Caco-2 (cell line): ENCODE data around the gene FBXO47. TPM values are rescaled to one million over a fixed set of nuclear protein-coding genes. Genes with fewer than 3 reads are reported as not detected.

Experiments
- BruUV-seq: library from RNA; stranded (reverse); fragments of 400-500 nt; replicated peaks from 2 replicates; lab custom pipeline; 2021; lab: Mats Ljungman, UMichigan
- CTCF ChIA-PET: fragments of 300-600 bp; sonication (Branson Sonifier 250); formaldehyde crosslinking; loops from one replicate; lab custom pipeline; 2022; ENCODE audit warnings: antibody characterized with exemption; lab: Charles Lee
- POLR2A ChIA-PET: fragments of 300-600 bp; sonication (Branson Sonifier 250); formaldehyde crosslinking; loops from one replicate; lab custom pipeline; 2022; ENCODE audit warnings: antibody characterized with exemption; lab: Charles Lee
- DNase-seq, 2 experiments: peaks; one replicate each; pipeline versions ENCODE4 v3.0.0 to v3.0.0-alpha.2; 2020 to 2022
- H3K27me3 ChIP-seq: replicated peaks from 2 replicates; pipeline ENCODE4 v1.6.0; 2011; ENCODE audit warnings: low read length; ENCODE audit not compliant: control insufficient read depth, insufficient read depth
- H3K36me3 ChIP-seq: 2 replicates; pipeline ENCODE4 v1.5.1; 2011; ENCODE audit warnings: low read length; ENCODE audit not compliant: control insufficient read depth, insufficient read depth
- H3K4me1 ChIP-seq: fragments of 250-450 bp; sonication (Bioruptor Pico); 2 replicates; pipeline ENCODE4 v1.5.1; 2020; ENCODE audit warnings: mild to moderate bottlenecking
- H3K4me3 ChIP-seq: 2 replicates; pipeline ENCODE4 v1.5.1; 2011; ENCODE audit warnings: low read depth, mild to moderate bottlenecking, control low read depth, low read length
- H3K9me3 ChIP-seq: fragments of 250-450 bp; sonication (Bioruptor Pico); 2 replicates; pipeline ENCODE4 v1.5.1; 2020; ENCODE audit warnings: mild to moderate bottlenecking, moderate library complexity
- H3K27ac Mint-ChIP-seq: one replicate; pipeline ENCODE4 v1.8.0; 2022; ENCODE audit warnings: mixed read lengths; ENCODE audit not compliant: unreplicated experiment
- H3K27me3 Mint-ChIP-seq: one replicate; pipeline ENCODE4 v1.8.0; 2022; ENCODE audit warnings: mixed read lengths; ENCODE audit not compliant: insufficient read depth, unreplicated experiment
- H3K36me3 Mint-ChIP-seq: one replicate; pipeline ENCODE4 v1.8.0; 2022; ENCODE audit warnings: mild to moderate bottlenecking, mixed read lengths; ENCODE audit not compliant: insufficient read depth, unreplicated experiment
- H3K4me1 Mint-ChIP-seq: one replicate; pipeline ENCODE4 v1.8.0; 2022; ENCODE audit warnings: low read depth, mixed read lengths; ENCODE audit not compliant: unreplicated experiment
- H3K4me3 Mint-ChIP-seq: one replicate; pipeline ENCODE4 v1.8.0; 2022; ENCODE audit warnings: mild to moderate bottlenecking, moderate library complexity, mixed read lengths; ENCODE audit not compliant: unreplicated experiment
- H3K9me3 Mint-ChIP-seq: one replicate; pipeline ENCODE4 v1.8.0; 2022; ENCODE audit warnings: mixed read lengths; ENCODE audit not compliant: unreplicated experiment
- intact Hi-C: fragments of 100-400 bp; cut with micrococcal nuclease; formaldehyde crosslinking; loops from one replicate; pipeline ENCODE4 v1.10.0; 2022; ENCODE audit not compliant: unreplicated experiment
- total RNA-seq: library from RNA; stranded (reverse); gene quantifications from 2 replicates; pipeline ENCODE4 v1.2.3, GENCODE V29; 2022
- TF ChIP-seq, protein P1 (sequence below), 2 experiments: fragments of 200-600 bp in 1 of 2; IDR thresholded peaks; 1 replicate in 1 of 2; 2 replicates in 1 of 2; pipeline versions ENCODE4 v1.5.1 to v1.8.0; 2011 to 2022; ENCODE audit warnings: antibody characterized with exemption in 1 of 2, control low read depth in 1 of 2, inconsistent platforms in 1 of 2, low read depth in 1 of 2, low read length in 1 of 2, mild to moderate bottlenecking in 1 of 2, moderate library complexity in 1 of 2; ENCODE audit not compliant: insufficient read depth in 1 of 2, severe bottlenecking in 1 of 2, unreplicated experiment in 1 of 2

FBXO47 gene
- total RNA-seq, 1 experiment from 2014 or later = not detected

DNA sequence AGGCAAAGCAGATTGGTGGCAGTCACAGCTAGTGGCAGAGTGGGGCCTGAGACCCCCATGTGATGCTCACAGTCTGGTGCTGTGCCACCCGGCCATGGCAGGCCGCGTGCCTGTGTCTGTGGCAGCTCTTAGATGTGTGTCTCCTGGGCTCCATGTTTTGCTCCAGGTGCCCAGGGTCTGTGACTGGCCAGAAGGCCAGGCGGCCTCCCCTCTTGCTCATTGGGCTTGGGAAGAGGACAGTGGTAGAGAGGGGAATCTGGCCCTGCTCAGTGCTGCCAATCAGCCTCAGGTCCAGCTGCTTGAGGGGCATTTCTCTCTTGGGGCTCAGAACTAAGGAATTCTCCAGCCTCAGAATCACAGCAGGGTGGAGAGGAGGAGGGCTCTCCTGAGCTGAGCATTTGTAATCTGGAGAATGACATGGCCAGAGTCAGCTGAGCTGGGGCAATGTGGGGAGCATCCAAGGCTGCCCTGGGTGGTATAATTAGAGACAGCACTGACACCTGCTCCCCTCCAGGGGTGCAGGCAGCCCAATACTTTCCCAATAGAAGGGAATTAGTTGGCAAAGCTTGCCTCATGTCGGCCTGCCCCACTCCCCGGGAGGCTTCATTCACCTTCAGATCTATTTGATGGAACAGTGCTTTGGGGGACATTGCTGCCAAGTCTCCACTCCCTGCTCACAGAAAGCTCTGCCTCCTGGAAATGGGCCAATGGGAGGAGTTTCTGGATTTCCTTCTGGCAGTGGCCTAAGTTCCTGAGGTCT lies 44.5 kb downstream of the FBXO47 start:
- Mint-ChIP-seq H3K4me3 (no peak overlapping the region), H3K27me3 (no peaks in the 10 kb centered on the region), H3K4me1 (no peaks in the 10 kb centered on the region), H3K36me3 (peaks cover 27% of the 10 kb centered on the region), H3K27ac (no peak overlapping the region), H3K9me3 (no peaks in the 10 kb centered on the region)
- H3K36me3 ChIP-seq = peaks cover 2% of the 10 kb centered on the region
- BruUV-seq = no TSS peak
- POLR2A ChIA-PET = no interaction called here
- H3K9me3 ChIP-seq = no peaks in the 10 kb centered on the region
- CTCF ChIA-PET = no interaction called here
- no peak for DNase-seq
- no peaks in the 10 kb centered on the region for H3K4me1 ChIP-seq
- intact Hi-C loops = loop anchor here (5.0 kb wide), 1 partner anchor 50 kb away; the partner anchor contains the start of gene LASP1
- no peaks in the 10 kb centered on the region for H3K27me3 ChIP-seq
- no peak overlapping the region for H3K4me3 ChIP-seq
- TF ChIP-seq, protein P1, sequence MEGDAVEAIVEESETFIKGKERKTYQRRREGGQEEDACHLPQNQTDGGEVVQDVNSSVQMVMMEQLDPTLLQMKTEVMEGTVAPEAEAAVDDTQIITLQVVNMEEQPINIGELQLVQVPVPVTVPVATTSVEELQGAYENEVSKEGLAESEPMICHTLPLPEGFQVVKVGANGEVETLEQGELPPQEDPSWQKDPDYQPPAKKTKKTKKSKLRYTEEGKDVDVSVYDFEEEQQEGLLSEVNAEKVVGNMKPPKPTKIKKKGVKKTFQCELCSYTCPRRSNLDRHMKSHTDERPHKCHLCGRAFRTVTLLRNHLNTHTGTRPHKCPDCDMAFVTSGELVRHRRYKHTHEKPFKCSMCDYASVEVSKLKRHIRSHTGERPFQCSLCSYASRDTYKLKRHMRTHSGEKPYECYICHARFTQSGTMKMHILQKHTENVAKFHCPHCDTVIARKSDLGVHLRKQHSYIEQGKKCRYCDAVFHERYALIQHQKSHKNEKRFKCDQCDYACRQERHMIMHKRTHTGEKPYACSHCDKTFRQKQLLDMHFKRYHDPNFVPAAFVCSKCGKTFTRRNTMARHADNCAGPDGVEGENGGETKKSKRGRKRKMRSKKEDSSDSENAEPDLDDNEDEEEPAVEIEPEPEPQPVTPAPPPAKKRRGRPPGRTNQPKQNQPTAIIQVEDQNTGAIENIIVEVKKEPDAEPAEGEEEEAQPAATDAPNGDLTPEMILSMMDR (IDR thresholded peaks at IDR 0.05; ENCODE audit: insufficient read depth in 1 of 2, low read depth in 1 of 2, low read length in 1 of 2, severe bottlenecking in 1 of 2, unreplicated experiment in 1 of 2) = no peak

DNA sequence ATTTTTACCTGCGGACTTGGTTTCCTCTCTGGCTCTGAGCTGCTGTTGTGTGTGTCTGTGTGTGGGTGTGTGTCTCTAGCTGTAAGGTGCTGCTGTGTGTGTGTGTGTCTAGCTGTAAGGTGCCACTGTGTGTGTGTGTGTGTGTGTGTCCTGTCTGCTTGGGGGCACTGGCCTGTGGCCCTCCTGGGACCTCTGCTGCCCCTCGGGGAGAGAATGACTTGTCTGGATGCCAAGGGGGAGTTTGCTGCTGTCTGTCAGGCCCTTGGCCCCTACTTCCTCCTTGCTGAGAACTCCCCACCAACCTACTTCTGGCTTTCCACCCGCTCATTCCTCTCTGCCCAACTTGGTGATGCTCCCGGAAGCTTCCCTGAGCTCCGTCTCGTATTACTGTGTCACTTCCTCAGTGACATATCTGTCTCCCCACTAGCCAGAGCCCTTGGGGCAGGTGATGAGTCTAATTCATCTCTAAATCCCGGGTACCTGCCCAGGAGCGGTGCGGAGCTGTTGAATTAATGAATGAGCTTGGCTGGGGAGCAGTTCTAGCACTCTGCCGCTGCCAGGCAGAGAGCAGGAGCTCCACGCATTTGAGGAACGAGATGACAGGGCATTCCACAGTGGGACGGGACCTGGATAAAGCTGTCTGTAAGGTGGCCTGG lies 45.3 kb downstream of the FBXO47 start:
- TF ChIP-seq, protein P1 (IDR thresholded peaks at IDR 0.05; ENCODE audit: insufficient read depth in 1 of 2, low read depth in 1 of 2, low read length in 1 of 2, severe bottlenecking in 1 of 2, unreplicated experiment in 1 of 2) = no peak
- H3K27me3 Mint-ChIP-seq = no peaks in the 10 kb centered on the region
- Histone ChIP-seq H3K9me3 (no peaks in the 10 kb centered on the region), H3K4me1 (no peaks in the 10 kb centered on the region), H3K27me3 (no peaks in the 10 kb centered on the region), H3K36me3 (peaks cover 2% of the 10 kb centered on the region), H3K4me3 (no peak overlapping the region)
- POLR2A ChIA-PET = no interaction called here
- CTCF ChIA-PET = interaction anchor here (0.5 kb wide), 1 partner anchor 57 kb away, joined by 4 read pairs; no protein-coding TSS in a partner anchor
- H3K4me3 Mint-ChIP-seq = no peak overlapping the region
- intact Hi-C loops = loop anchor here (5.0 kb wide), 1 partner anchor 50 kb away; the partner anchor contains the start of gene LASP1
- H3K36me3 Mint-ChIP-seq = peaks cover 34% of the 10 kb centered on the region
- no peaks in the 10 kb centered on the region for H3K4me1 Mint-ChIP-seq
- DNase-seq = no peak
- peak overlapping the region; percentile 8 for H3K27ac Mint-ChIP-seq
- BruUV-seq = no TSS peak
- no peaks in the 10 kb centered on the region for H3K9me3 Mint-ChIP-seq

DNA sequence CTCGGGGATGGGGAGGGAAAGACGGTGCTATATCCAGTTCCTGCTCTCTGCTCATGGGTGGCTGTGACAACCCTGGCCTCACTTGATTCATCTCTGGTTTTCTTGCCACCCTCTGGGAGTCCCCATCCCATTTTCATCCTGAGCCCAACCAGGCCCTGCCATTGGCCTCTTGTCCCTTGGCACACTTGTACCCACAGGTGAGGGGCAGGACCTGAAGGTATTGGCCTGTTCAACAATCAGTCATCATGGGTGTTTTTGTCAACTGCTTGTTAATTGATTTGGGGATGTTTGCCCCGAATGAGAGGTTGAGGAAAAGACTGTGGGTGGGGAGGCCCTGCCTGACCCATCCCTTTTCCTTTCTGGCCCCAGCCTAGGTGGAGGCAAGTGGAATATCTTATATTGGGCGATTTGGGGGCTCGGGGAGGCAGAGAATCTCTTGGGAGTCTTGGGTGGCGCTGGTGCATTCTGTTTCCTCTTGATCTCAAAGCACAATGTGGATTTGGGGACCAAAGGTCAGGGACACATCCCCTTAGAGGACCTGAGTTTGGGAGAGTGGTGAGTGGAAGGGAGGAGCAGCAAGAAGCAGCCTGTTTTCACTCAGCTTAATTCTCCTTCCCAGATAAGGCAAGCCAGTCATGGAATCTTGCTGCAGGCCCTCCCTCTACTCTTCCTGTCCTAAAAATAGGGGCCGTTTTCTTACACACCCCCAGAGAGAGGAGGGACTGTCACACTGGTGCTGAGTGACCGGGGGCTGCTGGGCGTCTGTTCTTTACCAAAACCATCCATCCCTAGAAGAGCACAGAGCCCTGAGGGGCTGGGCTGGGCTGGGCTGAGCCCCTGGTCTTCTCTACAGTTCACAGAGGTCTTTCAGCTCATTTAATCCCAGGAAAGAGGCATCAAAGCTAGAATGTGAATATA lies 46.6 kb downstream of the FBXO47 start:
- Histone ChIP-seq H3K27me3 (no peaks in the 10 kb centered on the region), H3K4me3 (no peak overlapping the region), H3K9me3 (no peaks in the 10 kb centered on the region), H3K4me1 (no peaks in the 10 kb centered on the region), H3K36me3 (peaks cover 3% of the 10 kb centered on the region)
- TF ChIP-seq, protein P1 (IDR thresholded peaks at IDR 0.05; ENCODE audit: insufficient read depth in 1 of 2, low read depth in 1 of 2, low read length in 1 of 2, severe bottlenecking in 1 of 2, unreplicated experiment in 1 of 2) = no peak
- ChIA-PET POLR2A (no interaction called here), CTCF (interaction anchor here (0.6 kb wide), 1 partner anchor 186 kb away, joined by 3 read pairs; no protein-coding TSS in a partner anchor)
- H3K4me1 Mint-ChIP-seq = no peaks in the 10 kb centered on the region
- no peak overlapping the region for H3K27ac Mint-ChIP-seq
- H3K4me3 Mint-ChIP-seq = no peak overlapping the region
- no peaks in the 10 kb centered on the region for H3K9me3 Mint-ChIP-seq
- intact Hi-C loops = loop anchor here (5.0 kb wide), 1 partner anchor 48 kb away; the partner anchor contains the start of gene LASP1
- peaks cover 47% of the 10 kb centered on the region for H3K36me3 Mint-ChIP-seq
- no peak for DNase-seq
- no TSS peak for BruUV-seq
- no peaks in the 10 kb centered on the region for H3K27me3 Mint-ChIP-seq
